Loucy (cell line): ENCODE data around the gene NPEPL1.

Source experiments
- CTCF ChIP-seq: fragments of 200-600 bp; sonication (generic); conservative IDR thresholded peaks from 2 replicates; pipeline ENCODE4 v1.5.1; 2014; ENCODE audit warnings: mild to moderate bottlenecking, antibody characterized with exemption, low read length
- EZH2phosphoT487 ChIP-seq: fragments of 200-600 bp; IDR thresholded peaks from 2 replicates; pipeline ENCODE4 v1.6.1; 2018; ENCODE audit warnings: antibody characterized with exemption, mild to moderate bottlenecking, moderate library complexity, borderline replicate concordance

DNA sequence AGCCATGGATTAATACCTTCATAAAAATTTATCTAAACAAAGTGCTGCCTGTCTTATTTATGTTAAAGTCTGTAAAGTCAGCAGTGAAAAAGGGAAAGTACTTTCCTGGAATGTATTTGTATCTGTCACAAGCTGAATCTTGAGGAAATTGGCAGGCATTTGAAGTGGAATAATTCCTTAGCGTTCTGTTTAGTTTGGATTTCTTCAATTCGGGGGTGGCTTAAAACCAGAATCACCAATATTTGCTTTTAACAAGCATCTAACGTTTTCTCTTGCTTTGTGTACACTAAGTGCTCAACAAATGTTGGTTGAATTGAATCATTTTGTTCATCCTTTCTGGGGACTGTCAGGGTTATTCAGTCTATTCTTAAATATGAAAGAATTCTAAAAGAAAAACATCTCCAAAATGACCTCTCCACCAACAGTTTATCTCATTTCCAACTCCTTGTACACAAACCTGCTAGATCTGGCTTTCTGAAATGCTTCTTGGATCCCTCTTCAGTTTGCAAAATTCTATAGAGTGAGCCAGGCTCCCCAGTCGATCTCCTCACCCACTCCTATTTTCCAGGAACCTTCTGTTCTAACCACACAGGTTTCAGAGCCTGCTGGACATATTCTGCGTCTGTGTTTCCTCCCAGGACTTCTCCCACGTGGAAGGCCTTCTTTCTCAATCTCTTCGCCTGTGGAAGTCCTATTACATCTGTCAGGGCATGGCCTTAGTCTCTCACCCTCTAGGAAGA is 2.0 kb upstream of the NPEPL1 start:
- TF ChIP-seq CTCF (no peak), EZH2phosphoT487 (no peak)
